GM23338 (cell line): ENCODE results near the gene PCCB. TPM values are rescaled to one million over a fixed set of nuclear protein-coding genes. Genes with fewer than 3 reads are reported as not detected.
"Not testable (repeated sequence)": the region's sequence is repeated elsewhere in the genome, so short reads cannot be mapped to it uniquely, and the experiment has no call there.

Experiments
- ATAC-seq: fragments of 200-7000 bp; cut with Tn5 transposase; 3 replicates; pipeline ENCODE4 v1.9.1; 2020
- DNase-seq: peaks from one replicate; pipeline ENCODE4 v3.0.0-alpha.2; 2015; ENCODE audit warnings: low spot score
- H2AFZ ChIP-seq: fragments of 200-600 bp; sonication (generic); 2 replicates; pipeline ENCODE4 v1.8.0; 2016; ENCODE audit warnings: antibody characterized with exemption, mild to moderate bottlenecking, moderate library complexity
- H3F3A ChIP-seq: fragments of 200-600 bp; sonication (generic); replicated peaks from 2 replicates; pipeline ENCODE4 v1.8.0; 2017; ENCODE audit warnings: antibody characterized with exemption, mixed run types, low read depth
- H3K27ac ChIP-seq: fragments of 200-600 bp; sonication (generic); 2 replicates; pipeline ENCODE4 v1.6.1; 2016; ENCODE audit warnings: low read depth
- H3K27me3 ChIP-seq: fragments of 200-600 bp; sonication (generic); 2 replicates; pipeline ENCODE4 v1.8.0; 2016; ENCODE audit warnings: mild to moderate bottlenecking, mixed run types, moderate library complexity; ENCODE audit not compliant: insufficient read depth
- H3K36me3 ChIP-seq: fragments of 200-600 bp; sonication (generic); 2 replicates; pipeline ENCODE4 v1.8.0; 2016; ENCODE audit warnings: mild to moderate bottlenecking; ENCODE audit not compliant: insufficient read depth
- H3K4me1 ChIP-seq: fragments of 200-600 bp; sonication (generic); 2 replicates; pipeline ENCODE4 v1.8.0; 2016; ENCODE audit warnings: mild to moderate bottlenecking, moderate library complexity; ENCODE audit not compliant: insufficient read depth
- H3K4me2 ChIP-seq: fragments of 200-600 bp; sonication (generic); 2 replicates; pipeline ENCODE4 v1.7.1; 2017; ENCODE audit warnings: mixed run types
- H3K4me3 ChIP-seq: fragments of 200-600 bp; sonication (generic); 2 replicates; pipeline ENCODE4 v1.6.1; 2016; ENCODE audit warnings: mixed run types
- H3K79me2 ChIP-seq: fragments of 200-600 bp; sonication (generic); replicated peaks from 2 replicates; pipeline ENCODE4 v1.8.0; 2017; ENCODE audit warnings: mild to moderate bottlenecking; ENCODE audit not compliant: insufficient read depth
- H3K9me2 ChIP-seq: fragments of 200-600 bp; sonication (generic); 2 replicates; pipeline ENCODE4 v1.8.0; 2017; ENCODE audit not compliant: insufficient read depth
- H4K20me1 ChIP-seq: fragments of 200-600 bp; sonication (generic); replicated peaks from 2 replicates; pipeline ENCODE4 v1.8.0; 2017; ENCODE audit warnings: mild to moderate bottlenecking; ENCODE audit not compliant: insufficient read depth
- H3K27ac Mint-ChIP-seq: 2 replicates; pipeline ENCODE4 v1.8.0; 2020; ENCODE audit warnings: inconsistent platforms, mild to moderate bottlenecking, moderate library complexity, mixed read lengths
- H3K27me3 Mint-ChIP-seq: 3 replicates; pipeline ENCODE4 v1.8.0; 2022; ENCODE audit warnings: low read depth, mild to moderate bottlenecking, moderate library complexity, mixed read lengths, inconsistent platforms; ENCODE audit not compliant: insufficient read depth, poor library complexity
- H3K36me3 Mint-ChIP-seq: 3 replicates; pipeline ENCODE4 v1.8.0; 2021; ENCODE audit warnings: low read depth, mild to moderate bottlenecking, inconsistent platforms, moderate library complexity, mixed read lengths
- H3K4me1 Mint-ChIP-seq: 3 replicates; pipeline ENCODE4 v1.8.0; 2020; ENCODE audit warnings: mild to moderate bottlenecking, inconsistent platforms, mixed read lengths
- H3K4me3 Mint-ChIP-seq: 3 replicates; pipeline ENCODE4 v1.8.0; 2021; ENCODE audit warnings: moderate library complexity, mild to moderate bottlenecking, inconsistent platforms, mixed read lengths
- H3K9me3 Mint-ChIP-seq: 3 replicates; pipeline ENCODE4 v1.8.0; 2020; ENCODE audit warnings: moderate library complexity, mild to moderate bottlenecking, inconsistent platforms, mixed read lengths
- EZH2 ChIP-seq: fragments of 200-600 bp; sonication (generic); IDR thresholded peaks from one replicate; pipeline ENCODE4 v1.8.0; 2017; ENCODE audit warnings: antibody characterized with exemption, mild to moderate bottlenecking, low read depth; ENCODE audit not compliant: unreplicated experiment
- NANOG ChIP-seq: IDR thresholded peaks from 2 replicates; pipeline ENCODE4 v1.6.1; 2016; ENCODE audit warnings: antibody characterized with exemption, borderline replicate concordance
- ZNF114 ChIP-seq: fragments of 250-450 bp; sonication (Bioruptor Pico); IDR thresholded peaks from 2 replicates; pipeline ENCODE4 v1.5.0; 2020; ENCODE audit warnings: mild to moderate bottlenecking, moderate library complexity
- polyA plus RNA-seq: library from polyadenylated mRNA; unstranded; fragments of >200 nt; fragmentation: Nextera tagmentation; extraction: Ambion mirVana; gene quantifications from 2 replicates; pipeline ENCODE4 v1.2.1, GENCODE V29; 2016
- total RNA-seq: library from RNA; depleted of rRNA; stranded (reverse); fragments of >200 nt; shearing (Covaris generic); gene quantifications from 2 replicates; pipeline ENCODE4 v1.2.3, GENCODE V29; 2014
- TF ChIP-seq, protein P1 (sequence below): IDR thresholded peaks from 2 replicates; pipeline ENCODE4 v1.6.1; 2016; ENCODE audit warnings: antibody characterized with exemption
- TF ChIP-seq, protein P2 (sequence below): fragments of 250-450 bp; sonication (Bioruptor Pico); IDR thresholded peaks from 2 replicates; pipeline ENCODE4 v1.5.0; 2020; ENCODE audit warnings: mild to moderate bottlenecking, moderate library complexity

Gene PCCB
- total and polyA plus RNA-seq, 2 experiments from 2014 or later: 42.7 to 76.8 TPM

DNA sequence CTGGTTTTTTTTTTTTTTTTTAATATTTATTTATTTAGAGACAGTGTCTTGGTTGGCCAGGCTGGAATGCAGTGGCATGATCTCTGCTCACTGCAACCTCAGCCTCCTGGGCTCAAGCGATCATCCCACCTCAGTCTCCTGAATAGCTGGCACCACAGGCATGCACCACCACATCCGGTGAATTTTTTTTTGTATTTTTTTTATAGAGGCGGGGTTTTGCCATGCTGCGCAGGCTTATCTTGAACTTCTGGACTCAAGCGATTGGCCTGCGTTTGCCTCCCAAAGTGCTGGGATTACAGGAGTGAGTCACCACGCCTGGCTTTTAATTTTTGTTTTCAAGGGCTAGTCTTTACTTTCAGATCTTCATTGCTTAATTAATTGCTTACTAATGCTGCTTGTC lies 13.1 kb downstream of the PCCB start:
- H3K4me1 ChIP-seq: no peaks in the 10 kb centered on the region
- Mint-ChIP-seq H3K27ac (no peak overlapping the region), H3K4me3 (no peak overlapping the region), H3K27me3 (peaks cover 2% of the 10 kb centered on the region), H3K36me3 (peaks cover 56% of the 10 kb centered on the region), H3K9me3 (no peaks in the 10 kb centered on the region), H3K4me1 (no peaks in the 10 kb centered on the region)
- no peaks in the 10 kb centered on the region for H3K27me3 ChIP-seq
- no peak overlapping the region for H2AFZ ChIP-seq
- no peaks in the 10 kb centered on the region for H3K9me2 ChIP-seq
- ATAC-seq: no peak
- no peaks in the 10 kb centered on the region for H3F3A ChIP-seq
- H3K4me2 ChIP-seq: no peak overlapping the region
- H3K79me2 ChIP-seq: no peaks in the 10 kb centered on the region
- H3K27ac ChIP-seq: no peak overlapping the region
- H4K20me1 ChIP-seq: no peaks in the 10 kb centered on the region; the same call in 1 of the 2 replicates
- no peak overlapping the region for H3K4me3 ChIP-seq
- H3K36me3 ChIP-seq: peaks cover 20% of the 10 kb centered on the region
- TF ChIP-seq, protein P1, sequence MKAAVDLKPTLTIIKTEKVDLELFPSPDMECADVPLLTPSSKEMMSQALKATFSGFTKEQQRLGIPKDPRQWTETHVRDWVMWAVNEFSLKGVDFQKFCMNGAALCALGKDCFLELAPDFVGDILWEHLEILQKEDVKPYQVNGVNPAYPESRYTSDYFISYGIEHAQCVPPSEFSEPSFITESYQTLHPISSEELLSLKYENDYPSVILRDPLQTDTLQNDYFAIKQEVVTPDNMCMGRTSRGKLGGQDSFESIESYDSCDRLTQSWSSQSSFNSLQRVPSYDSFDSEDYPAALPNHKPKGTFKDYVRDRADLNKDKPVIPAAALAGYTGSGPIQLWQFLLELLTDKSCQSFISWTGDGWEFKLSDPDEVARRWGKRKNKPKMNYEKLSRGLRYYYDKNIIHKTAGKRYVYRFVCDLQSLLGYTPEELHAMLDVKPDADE: no peak
- TF ChIP-seq ZNF114 (CRISPR knock-in tag) (no peak), NANOG (no peak), EZH2 (no peak)
- TF ChIP-seq, protein P2, sequence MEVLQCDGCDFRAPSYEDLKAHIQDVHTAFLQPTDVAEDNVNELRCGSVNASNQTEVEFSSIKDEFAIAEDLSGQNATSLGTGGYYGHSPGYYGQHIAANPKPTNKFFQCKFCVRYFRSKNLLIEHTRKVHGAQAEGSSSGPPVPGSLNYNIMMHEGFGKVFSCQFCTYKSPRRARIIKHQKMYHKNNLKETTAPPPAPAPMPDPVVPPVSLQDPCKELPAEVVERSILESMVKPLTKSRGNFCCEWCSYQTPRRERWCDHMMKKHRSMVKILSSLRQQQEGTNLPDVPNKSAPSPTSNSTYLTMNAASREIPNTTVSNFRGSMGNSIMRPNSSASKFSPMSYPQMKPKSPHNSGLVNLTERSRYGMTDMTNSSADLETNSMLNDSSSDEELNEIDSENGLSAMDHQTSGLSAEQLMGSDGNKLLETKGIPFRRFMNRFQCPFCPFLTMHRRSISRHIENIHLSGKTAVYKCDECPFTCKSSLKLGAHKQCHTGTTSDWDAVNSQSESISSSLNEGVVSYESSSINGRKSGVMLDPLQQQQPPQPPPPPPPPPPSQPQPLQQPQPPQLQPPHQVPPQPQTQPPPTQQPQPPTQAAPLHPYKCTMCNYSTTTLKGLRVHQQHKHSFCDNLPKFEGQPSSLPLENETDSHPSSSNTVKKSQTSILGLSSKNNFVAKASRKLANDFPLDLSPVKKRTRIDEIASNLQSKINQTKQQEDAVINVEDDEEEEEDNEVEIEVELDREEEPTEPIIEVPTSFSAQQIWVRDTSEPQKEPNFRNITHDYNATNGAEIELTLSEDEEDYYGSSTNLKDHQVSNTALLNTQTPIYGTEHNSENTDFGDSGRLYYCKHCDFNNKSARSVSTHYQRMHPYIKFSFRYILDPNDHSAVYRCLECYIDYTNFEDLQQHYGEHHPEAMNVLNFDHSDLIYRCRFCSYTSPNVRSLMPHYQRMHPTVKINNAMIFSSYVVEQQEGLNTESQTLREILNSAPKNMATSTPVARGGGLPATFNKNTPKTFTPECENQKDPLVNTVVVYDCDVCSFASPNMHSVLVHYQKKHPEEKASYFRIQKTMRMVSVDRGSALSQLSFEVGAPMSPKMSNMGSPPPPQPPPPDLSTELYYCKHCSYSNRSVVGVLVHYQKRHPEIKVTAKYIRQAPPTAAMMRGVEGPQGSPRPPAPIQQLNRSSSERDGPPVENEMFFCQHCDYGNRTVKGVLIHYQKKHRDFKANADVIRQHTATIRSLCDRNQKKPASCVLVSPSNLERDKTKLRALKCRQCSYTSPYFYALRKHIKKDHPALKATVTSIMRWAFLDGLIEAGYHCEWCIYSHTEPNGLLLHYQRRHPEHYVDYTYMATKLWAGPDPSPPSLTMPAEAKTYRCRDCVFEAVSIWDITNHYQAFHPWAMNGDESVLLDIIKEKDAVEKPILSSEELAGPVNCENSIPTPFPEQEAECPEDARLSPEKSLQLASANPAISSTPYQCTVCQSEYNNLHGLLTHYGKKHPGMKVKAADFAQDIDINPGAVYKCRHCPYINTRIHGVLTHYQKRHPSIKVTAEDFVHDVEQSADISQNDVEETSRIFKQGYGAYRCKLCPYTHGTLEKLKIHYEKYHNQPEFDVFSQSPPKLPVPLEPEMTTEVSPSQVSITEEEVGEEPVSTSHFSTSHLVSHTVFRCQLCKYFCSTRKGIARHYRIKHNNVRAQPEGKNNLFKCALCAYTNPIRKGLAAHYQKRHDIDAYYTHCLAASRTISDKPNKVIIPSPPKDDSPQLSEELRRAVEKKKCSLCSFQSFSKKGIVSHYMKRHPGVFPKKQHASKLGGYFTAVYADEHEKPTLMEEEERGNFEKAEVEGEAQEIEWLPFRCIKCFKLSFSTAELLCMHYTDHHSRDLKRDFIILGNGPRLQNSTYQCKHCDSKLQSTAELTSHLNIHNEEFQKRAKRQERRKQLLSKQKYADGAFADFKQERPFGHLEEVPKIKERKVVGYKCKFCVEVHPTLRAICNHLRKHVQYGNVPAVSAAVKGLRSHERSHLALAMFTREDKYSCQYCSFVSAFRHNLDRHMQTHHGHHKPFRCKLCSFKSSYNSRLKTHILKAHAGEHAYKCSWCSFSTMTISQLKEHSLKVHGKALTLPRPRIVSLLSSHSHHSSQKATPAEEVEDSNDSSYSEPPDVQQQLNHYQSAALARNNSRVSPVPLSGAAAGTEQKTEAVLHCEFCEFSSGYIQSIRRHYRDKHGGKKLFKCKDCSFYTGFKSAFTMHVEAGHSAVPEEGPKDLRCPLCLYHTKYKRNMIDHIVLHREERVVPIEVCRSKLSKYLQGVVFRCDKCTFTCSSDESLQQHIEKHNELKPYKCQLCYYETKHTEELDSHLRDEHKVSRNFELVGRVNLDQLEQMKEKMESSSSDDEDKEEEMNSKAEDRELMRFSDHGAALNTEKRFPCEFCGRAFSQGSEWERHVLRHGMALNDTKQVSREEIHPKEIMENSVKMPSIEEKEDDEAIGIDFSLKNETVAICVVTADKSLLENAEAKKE: no peak
- no peak for DNase-seq

DNA sequence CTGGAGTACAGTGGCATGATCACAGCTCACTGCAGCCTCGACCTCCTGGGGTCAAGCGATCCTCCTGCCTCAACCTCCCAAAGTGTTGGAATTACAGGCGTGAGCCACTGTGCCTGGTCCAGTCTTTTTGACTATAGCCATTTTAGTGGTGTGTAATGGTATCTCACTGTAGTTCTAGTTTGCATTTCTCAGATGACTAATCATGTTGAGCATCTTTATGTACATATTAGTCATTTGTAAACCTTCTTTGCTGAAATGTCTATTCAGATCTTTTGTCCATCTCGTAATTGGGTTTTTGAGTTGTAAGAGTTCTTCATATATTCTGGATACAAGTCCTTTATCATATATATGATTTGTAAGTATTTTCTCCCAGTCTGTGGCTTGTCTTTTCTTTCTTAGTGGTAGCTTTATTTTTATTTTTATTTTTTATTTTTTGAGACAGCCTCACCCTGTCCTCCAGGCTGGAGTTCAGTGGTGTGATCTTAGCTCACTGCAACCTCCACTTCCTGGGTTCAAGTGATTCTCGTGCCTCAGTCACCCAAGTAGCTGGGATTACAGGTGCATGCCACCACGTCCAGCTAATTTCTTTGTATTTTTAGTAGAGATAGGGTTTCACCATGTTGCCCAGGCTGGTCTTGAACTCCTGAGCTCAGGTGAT lies 16.5 kb downstream of the PCCB start:
- not testable (repeated sequence) for DNase-seq, H3K4me3 Mint-ChIP-seq, H3K4me2 ChIP-seq, H3K4me3 ChIP-seq, H2AFZ ChIP-seq, H4K20me1 ChIP-seq, H3K27ac Mint-ChIP-seq, H3K4me1 Mint-ChIP-seq, H3K36me3 ChIP-seq, H3K27me3 ChIP-seq, H3K27me3 Mint-ChIP-seq, H3K9me2 ChIP-seq, H3K9me3 Mint-ChIP-seq, ATAC-seq, H3K4me1 ChIP-seq, H3K27ac ChIP-seq, H3F3A ChIP-seq
- peaks cover 56% of the 10 kb centered on the region for H3K36me3 Mint-ChIP-seq
- peaks cover 19% of the 10 kb centered on the region for H3K79me2 ChIP-seq
